ENCODE measurements around the gene FNBP1. TPM values are rescaled to one million over a fixed set of nuclear protein-coding genes. Genes with fewer than 3 reads are reported as not detected.
A peak's percentile ranks its signal among the peaks of the same experiment; 100 is the strongest.

Gene FNBP1
- total and polyA plus RNA-seq, 2 of the 13 experiments (the other 11 are each of a cell fraction or from before 2014, with no cell fraction given), result 5.4 to 19.5 TPM

GRCh38 chr9:129885018-129885669, 157.8 kb downstream of the FNBP1 start (continued):
- TF ChIP-seq ARID4A (CRISPR knock-in tag; IDR thresholded peaks at IDR 0.05; ENCODE audit: borderline replicate concordance) (0 out of 2 replicates have a peak, but pooled peaks have one; percentile 40), XRCC5 (optimal IDR thresholded peaks at IDR 0.05; ENCODE audit: low read length) (no peak), IKZF4 (CRISPR knock-in tag; IDR thresholded peaks at IDR 0.05; ENCODE audit: borderline replicate concordance, low read depth, not compliant biosample characterization) (no peak), NFIC (IDR thresholded peaks at IDR 0.05; ENCODE audit: low read length) (no peak), GMEB2 (CRISPR knock-in tag; IDR thresholded peaks at IDR 0.05; ENCODE audit: low read depth) (no peak), AHDC1 (CRISPR knock-in tag; IDR thresholded peaks at IDR 0.05; ENCODE audit: borderline replicate concordance) (no peak), NFKB2 (CRISPR knock-in tag; IDR thresholded peaks at IDR 0.05; ENCODE audit: borderline replicate concordance) (no peak), MYC (CRISPR knock-in tag; IDR thresholded peaks at IDR 0.05; ENCODE audit: borderline replicate concordance) (peak; percentile 36), ESRRA (CRISPR knock-in tag; IDR thresholded peaks at IDR 0.05; ENCODE audit: low read depth) (no peak), CTCF (CRISPR knock-in tag; IDR thresholded peaks at IDR 0.05) (peak; percentile 79), SMAD9 (CRISPR knock-in tag; IDR thresholded peaks at IDR 0.05) (no peak)
